ENCODE measurements around the gene DLK2. TPM values are rescaled to one million over a fixed set of nuclear protein-coding genes. Genes with fewer than 3 reads are reported as not detected.
A peak's percentile ranks its signal among the peaks of the same experiment; 100 is the strongest.

DLK2 gene
- total RNA-seq, 4 donors from 2014 or later = 0.20 TPM; not detected in 3

DNA sequence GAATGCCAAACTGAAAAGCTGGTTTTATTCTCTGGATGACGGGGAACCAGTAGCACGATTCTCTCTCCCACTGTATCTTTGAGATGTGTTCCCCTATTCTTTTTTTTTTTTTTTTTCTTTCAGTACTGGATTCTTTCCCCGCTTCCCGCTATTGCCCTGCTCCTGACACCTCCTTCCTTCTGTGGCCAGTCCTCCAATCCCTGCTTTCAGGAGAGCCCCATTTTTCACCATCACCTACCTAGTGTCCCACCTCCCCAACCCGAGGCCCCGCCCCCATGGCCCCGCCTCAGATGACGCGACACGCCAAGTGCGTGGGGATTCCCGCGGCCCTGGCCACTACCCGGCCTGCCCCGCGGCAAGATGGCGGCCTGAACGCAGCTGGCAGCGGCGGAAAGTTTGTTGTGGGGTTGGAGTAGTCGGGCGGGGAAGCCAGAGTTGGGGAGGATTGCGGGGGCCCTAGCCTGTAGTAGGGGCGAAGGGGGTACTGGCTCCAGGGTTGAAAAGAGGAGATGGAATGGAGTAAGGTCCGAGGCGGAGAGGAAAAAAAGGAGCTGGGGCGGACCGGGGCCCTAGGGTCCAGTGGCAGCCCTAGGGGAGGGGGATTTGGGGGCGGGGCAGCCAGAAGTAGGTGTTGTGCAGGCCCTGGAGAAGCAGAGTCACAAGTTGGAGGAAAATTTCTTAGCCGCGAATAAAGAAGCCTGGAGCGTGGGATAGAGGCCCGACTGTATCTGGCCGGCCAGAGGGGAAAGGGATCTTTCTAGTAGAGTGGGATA, 22.1 kb upstream of the DLK2 start, which contains the start of gene TJAP1:
Gene TJAP1, plus strand, starts transcription at position 336 of the 773 bp plus-strand sequence. CDS start 21,432 bp downstream, outside the sequence.
- Histone ChIP-seq H3K9me3 (no peaks in the 10 kb centered on the region), H3K27ac (peak within 1 kb of the TSS; percentile 86 to 93 (median 92)), H3K4me1 (peaks cover 38 to 40% of the 10 kb centered on the region in 2 donors), H3K36me3 (no peaks in the 10 kb centered on the region), H3K27me3 (no peaks in the 10 kb centered on the region), H3K4me3 (peak within 1 kb of the TSS; percentile 80 to 95 (median 87))
- DNase-seq = peak; percentile 79 to 84
- ATAC-seq = peak; percentile 87 to 93
- in situ Hi-C loops (cut with MboI; ENCODE audit: low sequenced_read_pairs in 4 of 4) (no loop called here), intact Hi-C loops (cut with DNase I; ENCODE audit: low total_unique reads) (loop anchor here (1.0 kb wide), 1 partner anchor 15 kb away; no protein-coding TSS in a partner anchor)
- peak; percentile 75 to 85 for TF ChIP-seq POLR2A (IDR thresholded peaks at IDR 0.05)
- TF ChIP-seq, protein P1, sequence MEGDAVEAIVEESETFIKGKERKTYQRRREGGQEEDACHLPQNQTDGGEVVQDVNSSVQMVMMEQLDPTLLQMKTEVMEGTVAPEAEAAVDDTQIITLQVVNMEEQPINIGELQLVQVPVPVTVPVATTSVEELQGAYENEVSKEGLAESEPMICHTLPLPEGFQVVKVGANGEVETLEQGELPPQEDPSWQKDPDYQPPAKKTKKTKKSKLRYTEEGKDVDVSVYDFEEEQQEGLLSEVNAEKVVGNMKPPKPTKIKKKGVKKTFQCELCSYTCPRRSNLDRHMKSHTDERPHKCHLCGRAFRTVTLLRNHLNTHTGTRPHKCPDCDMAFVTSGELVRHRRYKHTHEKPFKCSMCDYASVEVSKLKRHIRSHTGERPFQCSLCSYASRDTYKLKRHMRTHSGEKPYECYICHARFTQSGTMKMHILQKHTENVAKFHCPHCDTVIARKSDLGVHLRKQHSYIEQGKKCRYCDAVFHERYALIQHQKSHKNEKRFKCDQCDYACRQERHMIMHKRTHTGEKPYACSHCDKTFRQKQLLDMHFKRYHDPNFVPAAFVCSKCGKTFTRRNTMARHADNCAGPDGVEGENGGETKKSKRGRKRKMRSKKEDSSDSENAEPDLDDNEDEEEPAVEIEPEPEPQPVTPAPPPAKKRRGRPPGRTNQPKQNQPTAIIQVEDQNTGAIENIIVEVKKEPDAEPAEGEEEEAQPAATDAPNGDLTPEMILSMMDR (IDR thresholded peaks at IDR 0.05 in 4 of 5, conservative IDR thresholded peaks at IDR 0.05 in 1 of 5) = no peak

DNA sequence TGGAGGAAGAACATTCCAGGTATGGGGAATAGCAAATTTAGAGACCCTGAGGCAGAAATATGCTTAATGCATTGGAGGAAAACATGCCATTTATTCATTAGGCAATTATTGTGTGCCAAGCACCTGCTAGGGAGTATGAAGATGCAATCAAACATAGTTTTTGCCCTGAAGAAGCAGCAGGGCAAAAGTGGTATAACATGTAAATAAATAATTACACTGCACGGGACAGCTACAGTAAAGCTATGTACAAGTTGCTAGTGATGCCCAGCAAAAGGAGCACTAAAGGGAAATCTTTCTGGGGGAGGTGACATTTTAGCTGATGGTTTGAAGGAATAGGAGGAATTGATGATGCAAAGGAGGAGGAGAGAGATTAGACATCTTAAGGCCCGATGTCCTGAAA, 21.4 kb upstream of the DLK2 start:
- DNase-seq (no peak), ATAC-seq (no peak)
- peaks cover 38 to 40% of the 10 kb centered on the region in 2 donors for H3K4me1 ChIP-seq
- peak overlapping the region; percentile 80 to 95 (median 87) for H3K4me3 ChIP-seq
- TF ChIP-seq, protein P1 (IDR thresholded peaks at IDR 0.05 in 4 of 5, conservative IDR thresholded peaks at IDR 0.05 in 1 of 5) = no peak
- no peak for TF ChIP-seq POLR2A (IDR thresholded peaks at IDR 0.05)
- in situ Hi-C loops (cut with MboI; ENCODE audit: low sequenced_read_pairs in 4 of 4) (no loop called here), intact Hi-C loops (cut with DNase I; ENCODE audit: low total_unique reads) (loop anchor here (1.0 kb wide), 1 partner anchor 16 kb away; no protein-coding TSS in a partner anchor)
- no peaks in the 10 kb centered on the region for H3K36me3 ChIP-seq
- no peaks in the 10 kb centered on the region for H3K9me3 ChIP-seq
- no peaks in the 10 kb centered on the region for H3K27me3 ChIP-seq
- H3K27ac ChIP-seq = peak overlapping the region; percentile 86 to 93 (median 92)

DNA sequence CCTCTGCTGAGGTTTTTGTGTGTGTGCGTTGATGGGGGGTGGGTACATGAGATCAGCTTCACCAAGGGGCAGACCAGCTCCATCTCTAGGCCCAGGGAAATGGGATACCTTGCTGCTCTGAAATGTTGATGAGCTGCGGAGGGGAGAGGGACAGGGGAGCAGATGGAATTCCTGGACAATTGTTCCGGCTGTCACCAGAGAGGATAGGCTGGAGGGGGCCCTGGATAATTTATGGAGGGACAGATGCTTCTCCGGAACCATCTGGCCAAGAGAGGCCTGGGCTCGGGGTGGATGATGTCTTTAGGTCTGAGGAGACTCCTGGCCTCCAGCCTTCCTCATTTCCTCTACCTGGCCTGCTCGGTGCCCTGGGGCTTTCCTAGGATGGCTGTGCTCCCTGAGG, 20.2 kb upstream of the DLK2 start:
- intact Hi-C loops (cut with DNase I; ENCODE audit: low total_unique reads) = no loop called here
- no peaks in the 10 kb centered on the region for H3K9me3 ChIP-seq
- H3K4me3 ChIP-seq = no peak overlapping the region
- TF ChIP-seq, protein P1 (IDR thresholded peaks at IDR 0.05 in 4 of 5, conservative IDR thresholded peaks at IDR 0.05 in 1 of 5) = no peak
- TF ChIP-seq POLR2A (IDR thresholded peaks at IDR 0.05) = no peak
- H3K27ac ChIP-seq = no peak overlapping the region
- H3K27me3 ChIP-seq = no peaks in the 10 kb centered on the region
- peaks cover 30% of the 10 kb centered on the region in 2 donors for H3K4me1 ChIP-seq
- no peaks in the 10 kb centered on the region for H3K36me3 ChIP-seq
- in situ Hi-C loops (cut with MboI; ENCODE audit: low sequenced_read_pairs in 4 of 4) = no loop called here
- DNase-seq = no peak
- ATAC-seq = no peak

DNA sequence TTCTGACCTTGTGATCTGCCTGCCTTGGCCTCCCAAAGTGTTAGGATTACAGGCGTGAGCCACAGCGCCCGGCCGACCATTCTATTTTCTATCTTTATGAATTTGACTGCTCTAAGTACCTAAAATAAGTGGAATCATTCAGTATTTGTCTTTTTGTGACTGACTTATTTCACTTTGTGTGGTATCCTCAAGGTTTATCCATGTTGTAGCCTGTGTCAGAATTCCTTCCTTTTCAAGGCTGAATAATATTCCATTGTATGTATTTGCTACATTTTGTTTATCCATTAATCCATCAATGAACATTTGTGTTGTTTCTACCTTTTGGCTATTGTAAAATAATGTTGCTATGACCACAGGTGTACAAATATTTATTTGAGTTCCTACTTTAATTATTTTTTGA, 17.2 kb upstream of the DLK2 start:
- ATAC-seq (no peak), DNase-seq (no peak)
- Histone ChIP-seq H3K27me3 (no peaks in the 10 kb centered on the region), H3K27ac (no peak overlapping the region), H3K4me1 (peaks cover 3 to 5% of the 10 kb centered on the region in 2 donors), H3K9me3 (no peaks in the 10 kb centered on the region), H3K36me3 (no peaks in the 10 kb centered on the region), H3K4me3 (no peak overlapping the region)
- in situ Hi-C loops (cut with MboI; ENCODE audit: low sequenced_read_pairs in 4 of 4) (no loop called here), intact Hi-C loops (cut with DNase I; ENCODE audit: low total_unique reads) (no loop called here)
- TF ChIP-seq, protein P1 (IDR thresholded peaks at IDR 0.05 in 4 of 5, conservative IDR thresholded peaks at IDR 0.05 in 1 of 5) = no peak
- no peak for TF ChIP-seq POLR2A (IDR thresholded peaks at IDR 0.05)
